GM12874 (cell line): ENCODE results near the gene HMGCR.

Experiments
- TF ChIP-seq, protein P1 (sequence below): IDR thresholded peaks from 2 replicates; pipeline ENCODE4 v1.5.1; 2011; ENCODE audit warnings: low read depth, mild to moderate bottlenecking, control low read depth, low read length, moderate library complexity; ENCODE audit not compliant: insufficient read depth

HMGCR gene

DNA sequence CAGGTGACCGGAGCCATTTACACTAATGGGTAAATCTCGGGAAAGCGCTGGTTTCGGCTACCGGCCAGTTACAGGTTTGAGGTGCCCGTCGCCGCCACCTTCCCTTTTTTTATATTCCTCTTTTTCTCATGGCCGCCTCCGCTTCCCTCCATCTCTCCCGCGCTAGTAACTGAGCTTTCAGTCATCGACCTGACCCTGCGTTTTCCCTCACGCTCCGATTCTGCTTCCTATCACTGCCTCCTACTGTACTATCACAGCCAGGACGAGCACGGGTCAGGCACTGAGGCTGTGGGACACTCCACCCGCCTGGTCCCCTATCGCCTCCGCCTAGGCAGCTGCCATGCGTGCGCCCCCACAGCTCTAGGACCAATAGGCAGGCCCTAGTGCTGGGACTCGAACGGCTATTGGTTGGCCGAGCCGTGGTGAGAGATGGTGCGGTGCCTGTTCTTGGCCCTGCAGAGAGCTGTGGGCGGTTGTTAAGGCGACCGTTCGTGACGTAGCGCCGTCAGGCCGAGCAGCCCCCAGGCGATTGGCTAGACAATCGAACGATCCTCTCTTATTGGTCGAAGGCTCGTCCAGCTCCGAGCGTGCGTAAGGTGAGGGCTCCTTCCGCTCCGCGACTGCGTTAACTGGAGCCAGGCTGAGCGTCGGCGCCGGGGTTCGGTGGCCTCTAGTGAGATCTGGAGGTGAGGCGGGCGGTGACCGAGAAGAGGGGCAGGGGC lies at the start of gene HMGCR:
Gene HMGCR, plus strand, starts transcription at position 606 of the 722 bp plus-strand sequence. CDS start 5,386 bp downstream, outside the sequence.
- TF ChIP-seq, protein P1, sequence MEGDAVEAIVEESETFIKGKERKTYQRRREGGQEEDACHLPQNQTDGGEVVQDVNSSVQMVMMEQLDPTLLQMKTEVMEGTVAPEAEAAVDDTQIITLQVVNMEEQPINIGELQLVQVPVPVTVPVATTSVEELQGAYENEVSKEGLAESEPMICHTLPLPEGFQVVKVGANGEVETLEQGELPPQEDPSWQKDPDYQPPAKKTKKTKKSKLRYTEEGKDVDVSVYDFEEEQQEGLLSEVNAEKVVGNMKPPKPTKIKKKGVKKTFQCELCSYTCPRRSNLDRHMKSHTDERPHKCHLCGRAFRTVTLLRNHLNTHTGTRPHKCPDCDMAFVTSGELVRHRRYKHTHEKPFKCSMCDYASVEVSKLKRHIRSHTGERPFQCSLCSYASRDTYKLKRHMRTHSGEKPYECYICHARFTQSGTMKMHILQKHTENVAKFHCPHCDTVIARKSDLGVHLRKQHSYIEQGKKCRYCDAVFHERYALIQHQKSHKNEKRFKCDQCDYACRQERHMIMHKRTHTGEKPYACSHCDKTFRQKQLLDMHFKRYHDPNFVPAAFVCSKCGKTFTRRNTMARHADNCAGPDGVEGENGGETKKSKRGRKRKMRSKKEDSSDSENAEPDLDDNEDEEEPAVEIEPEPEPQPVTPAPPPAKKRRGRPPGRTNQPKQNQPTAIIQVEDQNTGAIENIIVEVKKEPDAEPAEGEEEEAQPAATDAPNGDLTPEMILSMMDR, result peak; percentile 23; the same call in 1 of the 2 replicates

DNA sequence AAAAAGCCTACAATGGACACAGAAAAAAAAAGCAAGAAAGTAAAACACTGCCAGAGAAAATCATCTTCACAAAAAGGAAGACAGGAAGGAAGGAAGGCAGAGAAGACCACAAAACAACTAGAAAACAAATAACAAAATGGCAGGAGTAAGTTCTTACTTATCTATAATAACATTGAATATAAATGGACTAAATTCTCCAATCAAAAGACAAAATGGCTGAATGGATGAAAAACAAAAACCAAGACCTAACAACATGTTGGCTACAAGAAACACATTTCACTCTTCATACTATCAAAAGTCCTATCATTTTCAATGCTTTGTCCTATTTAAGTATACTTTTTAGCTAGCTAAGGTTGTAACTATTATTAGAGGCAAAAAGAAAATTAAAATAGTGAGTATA lies 36.9 kb upstream of the HMGCR start:
- TF ChIP-seq, protein P1, result no peak

GRCh38 chr5:75303419-75303818 lies 33.6 kb upstream of the HMGCR start:
- TF ChIP-seq, protein P1, result no peak

DNA sequence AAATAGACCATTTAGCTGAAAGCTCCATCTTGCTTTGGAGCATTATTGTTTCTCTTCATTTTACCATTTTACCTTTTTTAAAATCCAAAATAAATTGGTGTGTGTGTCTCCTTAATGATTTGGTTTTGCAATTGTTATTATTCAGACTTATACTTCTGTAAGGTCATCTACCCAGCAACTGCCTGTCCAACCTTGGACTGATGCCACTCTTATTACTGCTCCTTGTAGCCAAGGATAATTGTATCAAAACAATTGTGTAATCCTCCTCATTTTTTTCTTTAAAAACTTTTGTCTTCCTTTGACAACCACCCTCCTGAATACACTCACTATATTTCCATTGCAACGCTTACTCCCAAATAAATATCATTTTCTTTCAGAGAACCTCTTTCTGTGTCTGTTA lies 30.3 kb upstream of the HMGCR start:
- TF ChIP-seq, protein P1, result no peak

GRCh38 chr5:75310212-75310611 lies 26.8 kb upstream of the HMGCR start:
- TF ChIP-seq, protein P1, result no peak

- TF ChIP-seq, protein P1, result no peak
These were observed 17.4 kb upstream of the HMGCR start for GRCh38 chr5:75319638-75320037.

- TF ChIP-seq, protein P1, result no peak
These were observed 16.6 kb upstream of the HMGCR start for GRCh38 chr5:75320371-75320770.

- TF ChIP-seq, protein P1, result no peak
These were observed 15.0 kb upstream of the HMGCR start for GRCh38 chr5:75322066-75322465.
